Right lobe of liver (tissue), 6 donors: ENCODE measurements around the gene PDZRN3. TPM values are rescaled to one million over a fixed set of nuclear protein-coding genes. Genes with fewer than 3 reads are reported as not detected.

ENCODE experiments used
- ATAC-seq, 4 donors: fragments of 200-7000 bp; cut with Tn5 transposase; one replicate each; pipeline ENCODE4 v1.9.1; 2020; ENCODE audit warnings: mild to moderate bottlenecking in 4 of 4, moderate library complexity in 4 of 4
- DNase-seq, 3 donors: peaks; one replicate each; pipeline ENCODE4 v3.0.0-alpha.2; 2020
- H3K27ac ChIP-seq, 3 donors: fragments of 200-600 bp; one replicate each; pipeline ENCODE4 v1.8.0; 2022
- H3K27me3 ChIP-seq, 2 donors: fragments of 200-600 bp; one replicate each; pipeline ENCODE4 v1.8.0; 2022
- H3K36me3 ChIP-seq, 4 donors: fragments of 200-600 bp; sonication (generic) in 1 of 4; one replicate each; pipeline versions ENCODE4 v1.5.1 to v1.8.0; 2017 to 2022; ENCODE audit warnings: control low read depth in 1 of 4
- H3K4me1 ChIP-seq, 4 donors: fragments of 200-600 bp; sonication (generic) in 1 of 4; one replicate each; pipeline versions ENCODE4 v1.5.1 to v1.8.0; 2017 to 2022; ENCODE audit warnings: control low read depth in 1 of 4
- H3K4me3 ChIP-seq, 3 donors: fragments of 200-600 bp; one replicate each; pipeline ENCODE4 v1.8.0; 2022
- H3K9me3 ChIP-seq, 4 donors: fragments of 200-600 bp; sonication (generic) in 1 of 4; one replicate each; pipeline versions ENCODE4 v1.5.1 to v1.8.0; 2017 to 2022; ENCODE audit warnings: control low read depth in 1 of 4
- POLR2A ChIP-seq: fragments of 450-650 bp; IDR thresholded peaks from one replicate; pipeline ENCODE4 v1.6.1; 2017; ENCODE audit warnings: antibody characterized with exemption, mild to moderate bottlenecking
- WGBS: methylation state at CpG from one replicate; pipeline ENCODE4 v1.1.6; 2018; ENCODE audit warnings: low coverage, low lambda C conversion rate; ENCODE audit not compliant: insufficient coverage; ENCODE audit errors: missing lambda C conversion rate; 5-methylcytosine and 5-hydroxymethylcytosine counted together
- intact Hi-C, 2 donors: fragments of 100-400 bp; cut with DNase I; formaldehyde crosslinking; loops; one replicate each; pipeline versions ENCODE4 v1.11.2 to v1.14.1; 2022
- total RNA-seq, 6 experiments: library from RNA; depleted of rRNA in 2 of 6; stranded (reverse); fragments of >200 nt in 2 of 6; fragmentation: NEBNext Ultra II Directional in 3 of 6; extraction: Animal tissue kit (Norgen Biotek cat#: 25700) in 3 of 6; gene quantifications; one replicate each; pipeline versions ENCODE4 v1.1.0 to v1.2.4, GENCODE V29; 2016 to 2023
- TF ChIP-seq, protein P1 (sequence below), 4 donors: fragments of 200-600 bp in 3 of 4; fragments of 450-650 bp in 1 of 4; IDR thresholded peaks; one replicate each; pipeline versions ENCODE4 v1.5.1 to v1.8.0; 2016 to 2022; ENCODE audit warnings: antibody characterized with exemption in 4 of 4, mild to moderate bottlenecking in 2 of 4
- donor health status: DM: no; HTN: yes; CAD: no.
- donor health status: DM: no; HTN: no; CAD: no.
- donor health status: DM: no; HTN: no; CAD: no.
- donor health status: DM: no; HTN: yes; CAD: no.
- donor health status: DM: no; HTN: yes; CAD: no.

The PDZRN3 gene
- total RNA-seq, 6 experiments from 2014 or later, result 0.33 to 2.0 (median 1.1) TPM

DNA sequence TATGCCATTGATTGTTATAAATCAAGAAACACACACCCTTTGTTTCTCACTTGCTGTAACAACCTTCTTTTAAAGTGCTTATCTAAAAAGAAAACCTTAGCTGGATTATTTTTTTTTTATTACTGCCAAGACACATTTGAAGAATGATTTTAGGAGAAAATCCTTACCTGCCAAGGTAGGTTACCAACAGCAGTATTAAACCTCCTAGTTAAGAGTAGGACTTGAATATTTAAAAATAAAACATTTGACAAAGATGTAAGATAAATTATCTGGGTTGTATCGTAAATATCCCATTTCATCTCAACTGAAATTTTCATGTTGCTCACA, 192.1 kb downstream of the PDZRN3 start:
- H3K27me3 ChIP-seq, result no peaks in the 10 kb centered on the region
- H3K9me3 ChIP-seq, result no peaks in the 10 kb centered on the region
- H3K36me3 ChIP-seq, result no peaks in the 10 kb centered on the region
- no peak for DNase-seq
- no peak overlapping the region for H3K27ac ChIP-seq
- WGBS, result 43% methylated on average over 1 of the region's 1 CpG
- intact Hi-C loops, result loop anchor here in 1 of 2 donors (10.0 kb wide), 1 partner anchor 328 kb away; no protein-coding TSS in a partner anchor
- no peaks in the 10 kb centered on the region for H3K4me1 ChIP-seq
- no peak for TF ChIP-seq POLR2A
- TF ChIP-seq, protein P1, sequence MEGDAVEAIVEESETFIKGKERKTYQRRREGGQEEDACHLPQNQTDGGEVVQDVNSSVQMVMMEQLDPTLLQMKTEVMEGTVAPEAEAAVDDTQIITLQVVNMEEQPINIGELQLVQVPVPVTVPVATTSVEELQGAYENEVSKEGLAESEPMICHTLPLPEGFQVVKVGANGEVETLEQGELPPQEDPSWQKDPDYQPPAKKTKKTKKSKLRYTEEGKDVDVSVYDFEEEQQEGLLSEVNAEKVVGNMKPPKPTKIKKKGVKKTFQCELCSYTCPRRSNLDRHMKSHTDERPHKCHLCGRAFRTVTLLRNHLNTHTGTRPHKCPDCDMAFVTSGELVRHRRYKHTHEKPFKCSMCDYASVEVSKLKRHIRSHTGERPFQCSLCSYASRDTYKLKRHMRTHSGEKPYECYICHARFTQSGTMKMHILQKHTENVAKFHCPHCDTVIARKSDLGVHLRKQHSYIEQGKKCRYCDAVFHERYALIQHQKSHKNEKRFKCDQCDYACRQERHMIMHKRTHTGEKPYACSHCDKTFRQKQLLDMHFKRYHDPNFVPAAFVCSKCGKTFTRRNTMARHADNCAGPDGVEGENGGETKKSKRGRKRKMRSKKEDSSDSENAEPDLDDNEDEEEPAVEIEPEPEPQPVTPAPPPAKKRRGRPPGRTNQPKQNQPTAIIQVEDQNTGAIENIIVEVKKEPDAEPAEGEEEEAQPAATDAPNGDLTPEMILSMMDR (IDR thresholded peaks at IDR 0.05), result no peak
- no peak for ATAC-seq
- H3K4me3 ChIP-seq, result no peak overlapping the region

DNA sequence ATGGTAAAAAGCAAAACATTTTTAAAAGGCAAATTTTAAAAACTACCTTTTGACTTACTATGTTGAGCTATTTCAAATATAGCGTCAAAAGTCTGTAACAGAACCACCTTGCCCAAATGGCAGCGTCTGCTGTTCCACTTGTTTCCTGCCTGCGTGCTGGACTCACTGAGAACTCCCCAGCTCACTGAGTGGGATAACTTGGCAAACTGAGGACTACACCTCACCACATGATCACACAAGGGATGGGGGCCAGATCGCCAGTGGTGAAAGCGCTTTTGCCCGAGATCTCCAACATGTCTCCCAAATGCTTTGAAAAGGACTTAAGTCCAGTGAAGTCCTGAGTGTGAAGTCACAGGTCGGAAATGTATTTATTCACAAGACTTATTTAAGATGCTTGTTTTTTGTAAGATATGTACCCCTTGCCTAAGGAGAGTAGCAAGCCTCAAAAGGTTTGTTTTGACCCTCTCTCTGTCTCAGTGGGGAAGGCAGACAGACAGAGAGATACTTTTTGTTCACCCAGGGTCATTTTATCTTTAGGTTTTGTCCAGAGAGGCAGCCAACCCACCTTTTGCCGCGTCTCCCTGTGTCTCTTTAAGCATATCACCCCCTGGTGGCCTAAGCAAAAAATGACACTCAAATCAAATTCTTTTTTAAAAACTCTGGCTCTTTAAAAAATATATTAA, 192.6 kb downstream of the PDZRN3 start:
- DNase-seq (no peak), ATAC-seq (peak in 1 of 4 donors; percentile 36)
- Histone ChIP-seq H3K4me1 (no peaks in the 10 kb centered on the region), H3K27ac (no peak overlapping the region), H3K36me3 (no peaks in the 10 kb centered on the region), H3K9me3 (no peaks in the 10 kb centered on the region), H3K27me3 (no peaks in the 10 kb centered on the region), H3K4me3 (no peak overlapping the region)
- intact Hi-C loops, result loop anchor here in 1 of 2 donors (10.0 kb wide), 1 partner anchor 327 kb away; no protein-coding TSS in a partner anchor
- TF ChIP-seq, protein P1 (IDR thresholded peaks at IDR 0.05), result peak; percentile 44 to 67 (median 62)
- TF ChIP-seq POLR2A, result no peak
- 43% methylated on average over 9 of the region's 9 CpGs for WGBS

DNA sequence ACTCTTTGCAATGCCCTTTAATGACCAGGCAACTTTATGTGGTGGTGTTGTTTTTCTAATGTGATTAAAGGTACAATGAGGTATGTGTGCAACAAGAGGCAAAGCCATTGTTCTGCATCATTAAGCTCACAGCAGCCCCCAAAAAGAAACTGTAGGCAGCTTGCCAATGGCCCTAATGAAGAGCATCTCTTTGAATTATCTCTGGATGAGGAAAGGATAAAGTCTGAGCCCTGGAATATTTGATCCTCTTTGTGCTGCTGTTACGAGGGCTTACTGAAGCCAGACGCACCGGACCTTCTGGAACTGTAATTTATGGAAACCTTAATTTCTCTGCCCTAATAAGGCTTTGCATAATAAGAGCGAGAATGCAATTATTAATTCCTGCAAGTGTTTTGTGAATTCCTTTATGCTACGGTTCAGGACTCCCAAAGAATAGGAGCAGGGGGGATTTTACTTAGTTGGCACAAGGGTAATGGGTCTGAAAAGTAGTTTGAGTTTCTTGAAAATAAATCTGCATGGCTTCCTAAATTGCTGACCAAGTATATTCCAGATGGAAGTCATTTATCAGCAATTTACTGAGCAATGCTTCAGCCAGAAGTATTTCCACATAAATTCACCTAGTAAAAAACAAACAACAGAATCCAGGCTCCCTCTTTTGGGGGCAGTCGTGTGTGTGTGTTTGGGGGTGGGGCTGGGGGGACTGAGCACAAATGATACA, 193.4 kb downstream of the PDZRN3 start:
- ATAC-seq, result no peak
- no peaks in the 10 kb centered on the region for H3K9me3 ChIP-seq
- 60% methylated on average over 6 of the region's 6 CpGs for WGBS
- no peak for DNase-seq
- intact Hi-C loops, result loop anchor here in 1 of 2 donors (10.0 kb wide), 1 partner anchor 327 kb away; no protein-coding TSS in a partner anchor
- no peak overlapping the region for H3K27ac ChIP-seq
- no peak for TF ChIP-seq POLR2A
- TF ChIP-seq, protein P1 (IDR thresholded peaks at IDR 0.05), result no peak
- H3K4me1 ChIP-seq, result no peaks in the 10 kb centered on the region
- no peaks in the 10 kb centered on the region for H3K36me3 ChIP-seq
- no peaks in the 10 kb centered on the region for H3K27me3 ChIP-seq
- H3K4me3 ChIP-seq, result no peak overlapping the region

DNA sequence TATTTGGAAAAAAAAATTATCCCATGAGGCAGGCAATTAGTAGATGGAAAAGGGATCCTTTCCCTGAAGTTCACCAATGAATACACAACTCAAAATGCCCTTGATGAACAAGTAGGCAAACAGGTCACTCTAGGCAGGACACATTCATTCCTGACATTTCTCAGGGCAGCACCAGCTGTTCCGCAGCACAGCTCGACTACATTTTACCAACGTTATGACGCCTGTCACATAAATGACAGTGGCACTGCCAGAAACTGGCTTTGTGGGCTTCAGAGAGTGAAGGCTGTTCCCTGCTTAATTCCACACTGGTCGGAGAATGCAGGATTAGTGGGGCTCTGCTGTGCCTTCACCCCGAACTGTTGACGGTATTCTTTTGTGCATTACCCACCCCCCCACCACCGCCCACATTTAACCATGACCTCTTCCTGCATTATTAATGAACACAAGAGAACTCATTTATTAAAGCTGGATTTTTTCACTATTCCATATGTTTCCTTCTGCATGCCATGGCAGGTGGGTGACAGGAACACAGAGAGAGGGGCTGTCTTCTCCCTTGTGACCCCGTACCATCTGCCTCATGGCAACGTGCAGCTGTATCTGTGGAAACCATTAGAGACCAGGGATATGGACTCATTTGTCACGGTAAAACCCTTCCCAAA, 197.6 kb downstream of the PDZRN3 start:
- no peak overlapping the region for H3K4me3 ChIP-seq
- H3K27ac ChIP-seq, result no peak overlapping the region
- H3K4me1 ChIP-seq, result no peaks in the 10 kb centered on the region
- H3K9me3 ChIP-seq, result no peaks in the 10 kb centered on the region
- WGBS, result 68% methylated on average over 10 of the region's 11 CpGs
- DNase-seq (no peak), ATAC-seq (no peak)
- H3K36me3 ChIP-seq, result no peaks in the 10 kb centered on the region
- intact Hi-C loops, result no loop called here
- H3K27me3 ChIP-seq, result no peaks in the 10 kb centered on the region
- TF ChIP-seq, protein P1 (IDR thresholded peaks at IDR 0.05), result no peak
- TF ChIP-seq POLR2A, result no peak
